Type B pancreatic cell (in vitro differentiated cells): ENCODE results near the gene CLDN18. TPM values are rescaled to one million over a fixed set of nuclear protein-coding genes. Genes with fewer than 3 reads are reported as not detected.

Experiments
- DNase-seq: peaks from one replicate; pipeline ENCODE4 v3.0.0; 2021; ENCODE audit warnings: mixed read lengths; ENCODE audit not compliant: unreplicated experiment; ENCODE audit errors: extremely low spot score
- H3K27ac Mint-ChIP-seq: 2 replicates; pipeline ENCODE4 v1.8.0; 2021; ENCODE audit warnings: mild to moderate bottlenecking, mixed read lengths
- H3K27me3 Mint-ChIP-seq: 2 replicates; pipeline ENCODE4 v1.8.0; 2021; ENCODE audit warnings: mixed read lengths
- H3K36me3 Mint-ChIP-seq: 2 replicates; pipeline ENCODE4 v1.8.0; 2021; ENCODE audit warnings: mixed read lengths
- H3K4me1 Mint-ChIP-seq: one replicate; pipeline ENCODE4 v1.8.0; 2021; ENCODE audit warnings: mixed read lengths; ENCODE audit not compliant: unreplicated experiment
- H3K4me3 Mint-ChIP-seq: 2 replicates; pipeline ENCODE4 v1.8.0; 2021; ENCODE audit warnings: mild to moderate bottlenecking, mixed read lengths
- H3K9me3 Mint-ChIP-seq: 2 replicates; pipeline ENCODE4 v1.8.0; 2021; ENCODE audit warnings: mixed read lengths
- CTCF ChIP-seq: fragments of 200-600 bp; sonication (generic); conservative IDR thresholded peaks from 2 replicates; pipeline ENCODE4 v1.5.0; 2021; ENCODE audit warnings: antibody characterized with exemption, mild to moderate bottlenecking
- total RNA-seq: library from RNA; stranded (reverse); gene quantifications from 2 replicates; pipeline ENCODE4 v1.2.1, GENCODE V29; 2021; ENCODE audit warnings: low replicate concordance

The CLDN18 gene
- total RNA-seq, 1 donor from 2014 or later = 50.8 TPM

- no peak for DNase-seq
- H3K9me3 Mint-ChIP-seq = no peaks in the 10 kb centered on the region
- H3K27ac Mint-ChIP-seq = no peak overlapping the region
- H3K4me1 Mint-ChIP-seq = peaks cover 14% of the 10 kb centered on the region
- no peaks in the 10 kb centered on the region for H3K27me3 Mint-ChIP-seq
- no peak overlapping the region for H3K4me3 Mint-ChIP-seq
- H3K36me3 Mint-ChIP-seq = peaks cover 4% of the 10 kb centered on the region
- no peak for TF ChIP-seq CTCF
Measured at GRCh38 chr3:138081371-138082084, 71.6 kb downstream of the CLDN18 start.

- Mint-ChIP-seq H3K4me1 (peaks cover 14% of the 10 kb centered on the region), H3K9me3 (no peaks in the 10 kb centered on the region), H3K27ac (no peak overlapping the region), H3K27me3 (no peaks in the 10 kb centered on the region), H3K4me3 (no peak overlapping the region), H3K36me3 (peaks cover 10% of the 10 kb centered on the region)
- no peak for TF ChIP-seq CTCF
- no peak for DNase-seq
Measured at GRCh38 chr3:138082085-138082991, 72.4 kb downstream of the CLDN18 start.

- Mint-ChIP-seq H3K27me3 (no peaks in the 10 kb centered on the region), H3K4me3 (no peak overlapping the region), H3K27ac (no peak overlapping the region), H3K4me1 (peaks cover 14% of the 10 kb centered on the region), H3K9me3 (no peaks in the 10 kb centered on the region), H3K36me3 (peaks cover 13% of the 10 kb centered on the region)
- TF ChIP-seq CTCF = no peak
- DNase-seq = no peak
Measured at GRCh38 chr3:138082992-138083386, 73.0 kb downstream of the CLDN18 start.

Other genes with a start within 250 kb of the CLDN18 start
- 0.29 and 0.62 TPM in 2 replicates for gene SOX14, start 245.8 kb upstream of the CLDN18 start, total RNA-seq
- gene DZIP1L, start 105.4 kb downstream of the CLDN18 start, total RNA-seq = 3.2 and 17.8 TPM in 2 replicates
- 0.34 TPM in 1 of 2 replicates, not detected in the other for gene A4GNT, start 122.2 kb downstream of the CLDN18 start, total RNA-seq
- gene DBR1, start 164.8 kb downstream of the CLDN18 start, total RNA-seq = 18.2 and 21.2 TPM in 2 replicates
- 42.3 and 46.1 TPM in 2 replicates for gene ARMC8, start 177.1 kb downstream of the CLDN18 start, total RNA-seq